GM12801 (cell line): ENCODE results near the gene MRPS27.

Experiments used
- CTCF ChIP-seq: IDR thresholded peaks from one replicate; pipeline ENCODE4 v1.5.1; 2011; ENCODE audit warnings: control low read depth; ENCODE audit not compliant: insufficient read length; ENCODE audit errors: extremely low read depth

MRPS27 gene

GRCh38 chr5:72237415-72237814 lies 82.6 kb downstream of the MRPS27 start:
- TF ChIP-seq CTCF: no peak

- TF ChIP-seq CTCF: no peak
Observed at GRCh38 chr5:72235725-72236124, 84.3 kb downstream of the MRPS27 start.

- TF ChIP-seq CTCF: no peak
Observed at GRCh38 chr5:72234868-72235267, 85.2 kb downstream of the MRPS27 start.

- no peak for TF ChIP-seq CTCF
Observed at GRCh38 chr5:72234265-72234700, 85.8 kb downstream of the MRPS27 start.

- TF ChIP-seq CTCF: no peak
Observed at GRCh38 chr5:72233835-72234234, 86.2 kb downstream of the MRPS27 start.

GRCh38 chr5:72232838-72233237 lies 87.2 kb downstream of the MRPS27 start:
- no peak for TF ChIP-seq CTCF

- no peak for TF ChIP-seq CTCF
Observed at GRCh38 chr5:72231991-72232703, 87.9 kb downstream of the MRPS27 start.
